Measurements from ENCODE around the gene MYO15B. TPM values are rescaled to one million over a fixed set of nuclear protein-coding genes. Genes with fewer than 3 reads are reported as not detected.

Gene MYO15B
- total RNA-seq (ENCODE audit: low replicate concordance) = 1.6 and 4.0 TPM in 2 replicates

DNA sequence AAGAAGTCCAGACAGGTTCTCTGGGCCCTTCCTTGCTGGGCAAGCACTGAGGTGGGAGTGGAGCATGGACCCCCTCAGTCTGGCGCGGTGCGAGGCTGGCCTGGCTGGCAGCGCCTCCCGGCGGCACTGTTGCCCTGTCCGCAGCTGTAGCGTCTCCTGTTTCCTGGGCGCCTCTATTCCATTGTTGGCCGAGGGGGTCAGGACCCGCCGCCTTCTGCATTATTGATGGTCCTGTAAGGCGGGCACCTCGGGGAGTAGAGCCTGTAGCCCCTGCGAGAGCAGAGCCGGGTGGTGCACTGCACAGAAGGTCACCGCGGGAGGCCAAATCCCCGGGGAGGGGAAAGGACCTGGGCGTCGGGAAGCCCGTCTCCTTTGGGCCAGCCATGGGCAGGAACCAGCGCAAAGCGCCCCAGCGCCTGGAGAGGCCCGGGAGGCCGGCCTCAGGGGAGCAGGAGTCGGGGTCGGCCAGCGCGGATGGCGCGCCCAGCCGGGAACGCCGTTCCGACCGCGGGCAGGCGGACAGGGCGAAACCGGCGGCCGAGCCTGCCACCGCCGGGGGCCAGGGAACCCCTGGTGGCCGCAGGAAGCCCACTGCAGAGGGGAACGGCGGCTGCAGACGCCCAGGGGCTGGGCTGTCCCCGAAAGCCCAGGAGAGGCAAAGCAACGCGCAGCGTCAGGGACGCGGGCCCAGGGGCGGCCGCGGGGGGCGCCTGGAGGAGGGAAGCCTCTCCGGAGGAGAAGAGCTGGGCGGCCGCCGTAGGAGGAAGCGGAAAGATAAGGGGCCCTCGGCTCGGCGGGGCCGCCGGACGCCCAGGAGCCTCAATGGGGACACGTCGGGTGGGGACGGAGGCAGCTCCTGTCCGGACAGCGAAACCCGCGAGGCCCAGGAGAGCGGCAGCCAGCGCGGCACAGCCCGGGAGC, at the start of gene MYO15B:
Gene MYO15B (plus strand): TSS at position 126 of the 921 bp plus-strand sequence. CDS start 258 bp downstream, at position 384.

DNA sequence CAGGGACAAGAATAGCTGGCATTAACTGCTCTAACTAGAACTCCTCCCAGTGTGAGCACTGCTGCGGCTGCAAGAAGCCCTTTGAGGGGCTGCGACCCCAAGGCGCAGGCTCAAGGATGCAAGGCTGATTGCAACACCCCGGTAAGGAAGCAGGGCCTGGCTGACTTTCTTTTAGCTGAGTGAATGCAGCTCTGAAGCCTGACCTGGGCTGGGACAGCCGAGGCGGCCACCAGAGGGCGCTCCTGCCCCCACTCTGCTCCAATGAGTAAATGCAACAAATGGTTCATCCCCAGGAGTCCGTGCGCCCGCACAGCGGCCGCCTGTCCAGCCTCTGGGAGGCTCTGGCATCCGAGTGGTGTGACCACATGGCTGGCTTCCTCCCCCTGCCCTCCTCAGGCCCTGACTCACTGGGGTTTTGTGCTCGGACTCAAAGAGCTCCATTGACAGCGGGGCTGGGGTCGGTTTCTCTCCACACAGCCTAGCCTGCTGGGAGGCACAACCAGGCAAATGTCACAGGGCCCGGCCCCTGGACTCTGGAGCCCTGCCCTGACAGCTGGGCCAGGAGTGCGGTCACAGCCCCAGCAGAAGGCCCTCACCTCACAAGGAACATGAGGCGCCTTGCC, 45.4 kb downstream of the MYO15B start, which contains the start of gene SMIM5:
Gene SMIM5 (plus strand): TSS at position 572 of the 623 bp plus-strand sequence. CDS start 6,768 bp downstream, outside the sequence.

DNA sequence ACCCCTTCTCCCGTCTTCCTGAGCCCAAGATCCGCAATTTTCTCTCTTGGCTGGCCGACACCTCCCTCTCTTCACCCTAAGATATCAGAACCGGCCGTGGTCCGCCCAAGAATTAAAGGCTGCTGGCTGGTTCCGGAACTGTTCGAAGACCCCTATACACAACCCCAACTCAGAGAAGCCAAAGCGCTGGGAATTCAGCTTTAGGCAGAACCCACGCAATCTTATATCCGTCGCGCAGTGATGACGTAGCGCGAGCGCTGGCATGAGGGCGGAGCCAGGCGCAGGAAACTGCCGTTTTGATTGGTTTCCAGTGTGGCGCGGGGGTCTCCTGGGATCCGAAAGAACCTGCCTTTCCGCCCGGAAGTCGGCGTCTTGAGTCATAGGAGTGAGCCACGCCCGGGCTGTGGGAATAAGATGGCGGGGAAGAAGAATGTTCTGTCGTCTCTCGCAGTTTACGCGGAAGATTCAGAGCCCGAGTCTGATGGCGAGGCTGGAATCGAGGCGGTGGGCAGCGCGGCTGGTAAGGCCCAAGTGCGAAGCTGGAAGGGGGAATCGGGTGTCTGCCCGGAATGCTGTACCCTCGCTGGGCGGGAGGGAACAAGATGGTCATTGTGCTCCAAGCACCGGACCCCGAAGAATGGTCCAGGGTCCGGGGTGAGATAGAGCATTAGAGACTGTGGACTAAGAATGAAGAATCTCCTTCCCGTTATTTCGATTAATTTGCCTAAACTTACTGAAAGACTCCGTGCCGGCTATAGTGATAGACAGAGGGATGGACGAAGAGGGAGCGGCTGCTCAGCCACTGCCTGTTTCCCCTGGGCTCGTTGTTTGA, 79.6 kb downstream of the MYO15B start, which contains the start of the genes RECQL5 and SAP30BP:
Gene RECQL5 (minus strand): TSS at position 196 of the 832 bp plus-strand sequence. CDS start 597 bp downstream, outside the sequence.
Gene SAP30BP (plus strand): TSS at position 380 of the 832 bp plus-strand sequence. CDS start 35 bp downstream, at position 415.

Other genes starting within 250 kb of the MYO15B start
- gene GRB2, start 182.1 kb upstream of the MYO15B start, total RNA-seq (ENCODE audit: low replicate concordance) = 30.5 and 66.1 TPM in 2 replicates
- gene TMEM94, start 131.2 kb upstream of the MYO15B start, total RNA-seq (ENCODE audit: low replicate concordance) = 16.3 and 22.5 TPM in 2 replicates
- gene CASKIN2, start 72.3 kb upstream of the MYO15B start, total RNA-seq (ENCODE audit: low replicate concordance) = 4.4 and 5.9 TPM in 2 replicates
- gene TSEN54, start 71.3 kb upstream of the MYO15B start, total RNA-seq (ENCODE audit: low replicate concordance) = 8.3 and 10.0 TPM in 2 replicates
- gene LLGL2, start 62.1 kb upstream of the MYO15B start, total RNA-seq (ENCODE audit: low replicate concordance) = 0.59 and 0.75 TPM in 2 replicates
- gene SMIM5, start 45.6 kb downstream of the MYO15B start, total RNA-seq (ENCODE audit: low replicate concordance) = not detected in 2 replicates
- 10.9 and 18.5 TPM in 2 replicates for gene RECQL5, start 79.4 kb downstream of the MYO15B start, total RNA-seq (ENCODE audit: low replicate concordance)
- gene SAP30BP, start 79.5 kb downstream of the MYO15B start, total RNA-seq (ENCODE audit: low replicate concordance) = 50.4 and 52.5 TPM in 2 replicates
- 0.23 TPM in 2 replicates for gene ITGB4, start 133.7 kb downstream of the MYO15B start, total RNA-seq (ENCODE audit: low replicate concordance)
- 47.5 and 59.7 TPM in 2 replicates for gene GALK1, start 177.4 kb downstream of the MYO15B start, total RNA-seq (ENCODE audit: low replicate concordance)
- 9.6 and 10.4 TPM in 2 replicates for gene UNK, start 197.0 kb downstream of the MYO15B start, total RNA-seq (ENCODE audit: low replicate concordance)

Measured in smooth muscle cell of the coronary artery (primary cell).